Central memory CD8-positive, alpha-beta T cell (primary cell): Measurements from ENCODE around the gene CD9.
"Not testable (repeated sequence)": the region's sequence is repeated elsewhere in the genome, so short reads cannot be mapped to it uniquely, and the experiment has no call there.

Experiments used
- ATAC-seq: fragments of 150-1000 bp; cut with Tn5 transposase; replicated peaks from 2 replicates; pipeline ENCODE4 v1.10.0; 2022; ENCODE audit warnings: mild to moderate bottlenecking, moderate FRiP score, moderate number of reproducible peaks; ENCODE audit not compliant: poor library complexity, severe bottlenecking; ENCODE audit errors: extremely low read depth
- DNase-seq, 2 donors: peaks; one replicate each; pipeline ENCODE4 v3.0.0; 2021; ENCODE audit warnings: low spot score in 2 of 2
- H3K27ac Mint-ChIP-seq: one replicate; pipeline ENCODE4 v1.8.0; 2022; ENCODE audit warnings: low read depth, mild to moderate bottlenecking, moderate library complexity, mixed read lengths
- H3K27me3 Mint-ChIP-seq: one replicate; pipeline ENCODE4 v1.8.0; 2022; ENCODE audit warnings: mixed read lengths
- H3K36me3 Mint-ChIP-seq: one replicate; pipeline ENCODE4 v1.8.0; 2022; ENCODE audit warnings: mild to moderate bottlenecking, moderate library complexity, mixed read lengths; ENCODE audit not compliant: insufficient read depth
- H3K4me1 Mint-ChIP-seq: one replicate; pipeline ENCODE4 v1.8.0; 2022; ENCODE audit warnings: mixed read lengths
- H3K4me3 Mint-ChIP-seq: one replicate; pipeline ENCODE4 v1.8.0; 2022; ENCODE audit warnings: mild to moderate bottlenecking, moderate library complexity, mixed read lengths
- H3K9me3 Mint-ChIP-seq: one replicate; pipeline ENCODE4 v1.8.0; 2022; ENCODE audit warnings: mixed read lengths

Gene CD9

DNA sequence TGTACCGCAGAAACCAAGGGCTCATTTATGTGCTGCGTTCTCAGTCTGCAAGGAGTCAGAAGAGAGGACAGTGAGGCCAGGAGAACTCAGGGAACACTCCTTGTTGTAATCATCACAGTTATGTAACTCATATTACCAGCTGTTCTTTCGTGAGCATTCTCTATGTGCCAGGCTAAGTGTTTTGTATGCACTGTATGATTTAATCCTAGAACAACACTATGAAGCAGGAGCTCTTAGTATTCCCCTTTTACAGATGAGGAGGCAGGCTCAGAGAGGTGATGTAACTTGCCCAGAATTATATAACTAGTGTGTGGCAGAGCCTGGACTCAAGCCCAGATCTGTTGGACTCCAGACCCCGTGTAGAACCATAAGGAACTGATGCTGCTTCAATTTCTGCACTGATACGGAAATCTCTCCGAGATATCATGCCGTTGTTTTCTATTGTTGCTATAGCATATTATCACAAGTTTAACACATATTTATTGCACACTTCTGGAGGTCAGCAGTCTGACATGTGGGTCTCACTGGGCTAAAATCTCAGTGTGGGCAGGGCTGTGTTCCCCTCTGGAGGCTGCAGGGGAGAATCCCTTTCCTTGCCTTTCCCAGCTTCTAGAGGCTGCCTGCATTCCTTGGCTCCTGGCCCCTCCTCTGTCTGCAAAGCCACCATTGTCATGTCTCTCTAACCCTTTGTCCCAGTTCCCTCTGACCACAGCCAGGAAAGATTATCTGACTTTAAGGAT is 16.3 kb upstream of the CD9 start:
- no peak for ATAC-seq
- Mint-ChIP-seq H3K4me1 (no peaks in the 10 kb centered on the region), H3K36me3 (no peaks in the 10 kb centered on the region), H3K27me3 (peaks cover 30% of the 10 kb centered on the region), H3K9me3 (no peaks in the 10 kb centered on the region), H3K4me3 (no peak overlapping the region), H3K27ac (no peak overlapping the region)
- no peak for DNase-seq

- no peak overlapping the region for H3K27ac Mint-ChIP-seq
- ATAC-seq (no peak), DNase-seq (no peak)
- H3K4me1 Mint-ChIP-seq, result no peaks in the 10 kb centered on the region
- H3K36me3 Mint-ChIP-seq, result no peaks in the 10 kb centered on the region
- H3K9me3 Mint-ChIP-seq, result no peaks in the 10 kb centered on the region
- H3K27me3 Mint-ChIP-seq, result peaks cover 46% of the 10 kb centered on the region
- no peak overlapping the region for H3K4me3 Mint-ChIP-seq
These were observed 14.0 kb upstream of the CD9 start for GRCh38 chr12:6185961-6186827.

DNA sequence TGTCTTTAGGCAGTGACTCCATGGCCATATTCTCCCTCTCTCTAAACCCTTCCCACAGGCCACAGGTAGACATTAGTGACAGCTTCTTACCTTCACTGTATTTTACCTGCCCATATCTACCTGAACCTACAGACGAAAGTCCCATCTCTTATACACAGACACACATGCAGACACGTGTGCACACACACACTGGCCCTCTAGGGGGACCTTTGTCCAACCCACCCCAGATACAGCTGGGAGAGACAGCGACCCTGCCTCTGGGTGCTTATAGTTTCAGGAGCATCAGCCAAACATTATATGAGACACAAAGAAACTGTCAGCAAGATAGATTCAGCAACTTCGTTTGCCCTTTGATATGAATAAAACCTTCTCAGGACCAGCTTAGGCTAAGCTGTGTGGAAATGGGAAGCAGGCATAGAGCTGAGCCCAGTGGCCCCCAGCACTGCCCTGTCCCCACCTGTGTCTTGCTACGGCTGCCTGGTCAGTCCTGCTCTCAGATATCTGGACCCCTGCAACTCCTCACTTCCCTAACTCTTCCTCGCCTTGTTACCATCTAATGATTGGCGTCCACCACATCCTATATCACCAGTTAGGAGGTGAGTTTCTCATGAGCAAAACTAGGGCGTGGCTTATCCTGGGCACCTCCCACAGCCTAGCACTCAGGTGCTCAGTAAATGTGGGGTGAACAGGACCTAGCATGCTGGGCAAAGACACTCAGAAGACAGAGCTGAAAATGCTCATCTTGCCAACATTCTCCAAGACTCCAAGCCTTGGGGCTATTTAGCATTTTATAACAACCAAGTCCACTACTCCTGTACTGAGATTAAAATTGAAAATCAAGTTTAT is 12.0 kb upstream of the CD9 start:
- Mint-ChIP-seq H3K9me3 (no peaks in the 10 kb centered on the region), H3K27me3 (peaks cover 56% of the 10 kb centered on the region)
- DNase-seq, result no peak

GRCh38 chr12:6189028-6189427 is 11.2 kb upstream of the CD9 start:
- no peak overlapping the region for H3K4me3 Mint-ChIP-seq
- peaks cover 65% of the 10 kb centered on the region for H3K27me3 Mint-ChIP-seq

More for the DNA sequence above, 12.0 kb upstream of the CD9 start:
- H3K36me3 Mint-ChIP-seq, result no peaks in the 10 kb centered on the region
- no peaks in the 10 kb centered on the region for H3K4me1 Mint-ChIP-seq
- no peak for ATAC-seq
- no peak overlapping the region for H3K27ac Mint-ChIP-seq
- no peak overlapping the region for H3K4me3 Mint-ChIP-seq

GRCh38 chr12:6189952-6190598 is 10.1 kb upstream of the CD9 start:
- not testable (repeated sequence) for ATAC-seq, H3K4me3 Mint-ChIP-seq, H3K9me3 Mint-ChIP-seq, H3K36me3 Mint-ChIP-seq, H3K4me1 Mint-ChIP-seq, DNase-seq, H3K27ac Mint-ChIP-seq
- peaks cover 66% of the 10 kb centered on the region for H3K27me3 Mint-ChIP-seq

More at GRCh38 chr12:6189028-6189427, 11.2 kb upstream of the CD9 start:
- Mint-ChIP-seq H3K36me3 (no peaks in the 10 kb centered on the region), H3K27ac (no peak overlapping the region), H3K4me1 (no peaks in the 10 kb centered on the region), H3K9me3 (no peaks in the 10 kb centered on the region)
- DNase-seq, result no peak
- ATAC-seq, result no peak

DNA sequence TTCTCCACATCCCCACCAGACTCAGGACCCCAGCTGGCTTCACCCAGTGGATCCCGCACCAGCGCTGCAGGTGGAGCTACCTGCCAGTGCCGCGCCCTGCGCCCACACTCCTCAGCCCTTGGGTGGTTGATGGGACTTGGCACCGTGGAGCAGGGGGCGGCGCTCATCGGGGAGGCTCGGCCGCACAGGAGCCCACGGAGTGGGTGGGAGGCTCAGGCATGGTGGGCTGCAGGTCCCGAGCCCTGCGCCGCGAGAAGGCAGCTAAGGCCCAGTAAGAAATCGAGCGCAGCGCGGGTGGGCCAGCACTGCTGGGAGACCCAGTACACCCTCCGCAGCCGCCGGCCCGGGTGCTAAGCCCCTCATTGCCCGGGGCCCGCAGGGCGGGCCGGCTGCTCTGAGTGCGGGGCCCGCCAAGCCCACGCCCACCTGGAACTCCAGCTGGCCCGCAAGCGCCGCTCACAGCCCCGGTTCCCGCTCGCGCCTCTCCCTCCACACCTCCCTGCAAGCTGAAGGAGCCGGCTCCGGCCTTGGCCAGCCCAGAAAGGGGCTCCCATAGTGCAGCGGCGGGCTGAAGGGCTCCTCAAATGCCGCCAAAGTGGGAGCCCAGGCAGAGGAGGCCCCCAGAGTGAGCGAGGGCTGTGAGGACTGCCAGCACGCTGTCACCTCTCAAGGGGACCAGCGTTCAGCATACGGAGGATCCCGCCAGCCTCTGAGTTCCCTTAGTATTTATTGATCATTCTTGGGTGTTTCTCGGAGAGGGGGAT is 9.3 kb upstream of the CD9 start:
- not testable (repeated sequence) for H3K4me3 Mint-ChIP-seq, DNase-seq, H3K36me3 Mint-ChIP-seq, H3K9me3 Mint-ChIP-seq, H3K27ac Mint-ChIP-seq, H3K4me1 Mint-ChIP-seq, ATAC-seq
- peaks cover 66% of the 10 kb centered on the region for H3K27me3 Mint-ChIP-seq

DNA sequence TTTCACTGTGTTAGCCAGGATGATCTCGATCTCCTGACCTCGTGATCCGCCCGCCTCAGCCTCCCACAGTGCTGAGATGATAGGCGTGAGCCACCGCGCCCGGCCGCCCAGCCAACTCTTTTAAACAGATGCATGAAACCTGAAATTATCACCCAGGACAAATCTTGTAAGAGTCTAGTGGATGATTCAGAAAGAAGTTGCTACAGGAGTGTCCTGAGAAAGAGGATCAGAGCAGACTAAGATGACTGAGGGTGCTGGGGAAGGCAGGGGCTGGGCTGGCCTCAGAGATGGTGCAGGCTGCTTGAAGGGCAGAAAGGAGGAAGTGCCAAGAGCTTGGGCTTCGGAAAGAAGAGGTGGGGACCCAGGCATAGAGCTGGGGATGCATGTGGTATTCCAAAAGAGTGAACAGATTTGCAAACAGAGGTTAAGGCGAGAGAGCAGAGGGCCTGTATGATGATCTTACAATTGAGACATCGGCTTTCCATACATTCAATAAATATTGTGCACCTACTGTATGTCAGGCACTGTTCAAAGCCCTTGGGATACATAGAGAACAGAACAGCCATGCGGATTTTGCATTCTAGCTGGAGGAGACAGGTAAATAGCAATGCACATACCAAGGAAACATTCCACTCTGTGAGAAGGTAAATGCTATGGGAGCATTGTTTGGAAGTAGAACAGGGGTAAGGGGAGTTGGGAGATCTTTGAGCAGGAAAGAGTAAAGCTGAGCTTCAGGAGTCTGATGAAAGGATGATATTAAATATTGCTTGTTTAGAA is 7.4 kb upstream of the CD9 start:
- no peak overlapping the region for H3K4me3 Mint-ChIP-seq
- DNase-seq (no peak), ATAC-seq (no peak)
- peaks cover 51% of the 10 kb centered on the region for H3K27me3 Mint-ChIP-seq
- no peaks in the 10 kb centered on the region for H3K9me3 Mint-ChIP-seq
- H3K27ac Mint-ChIP-seq, result no peak overlapping the region
- no peaks in the 10 kb centered on the region for H3K4me1 Mint-ChIP-seq
- no peaks in the 10 kb centered on the region for H3K36me3 Mint-ChIP-seq

DNA sequence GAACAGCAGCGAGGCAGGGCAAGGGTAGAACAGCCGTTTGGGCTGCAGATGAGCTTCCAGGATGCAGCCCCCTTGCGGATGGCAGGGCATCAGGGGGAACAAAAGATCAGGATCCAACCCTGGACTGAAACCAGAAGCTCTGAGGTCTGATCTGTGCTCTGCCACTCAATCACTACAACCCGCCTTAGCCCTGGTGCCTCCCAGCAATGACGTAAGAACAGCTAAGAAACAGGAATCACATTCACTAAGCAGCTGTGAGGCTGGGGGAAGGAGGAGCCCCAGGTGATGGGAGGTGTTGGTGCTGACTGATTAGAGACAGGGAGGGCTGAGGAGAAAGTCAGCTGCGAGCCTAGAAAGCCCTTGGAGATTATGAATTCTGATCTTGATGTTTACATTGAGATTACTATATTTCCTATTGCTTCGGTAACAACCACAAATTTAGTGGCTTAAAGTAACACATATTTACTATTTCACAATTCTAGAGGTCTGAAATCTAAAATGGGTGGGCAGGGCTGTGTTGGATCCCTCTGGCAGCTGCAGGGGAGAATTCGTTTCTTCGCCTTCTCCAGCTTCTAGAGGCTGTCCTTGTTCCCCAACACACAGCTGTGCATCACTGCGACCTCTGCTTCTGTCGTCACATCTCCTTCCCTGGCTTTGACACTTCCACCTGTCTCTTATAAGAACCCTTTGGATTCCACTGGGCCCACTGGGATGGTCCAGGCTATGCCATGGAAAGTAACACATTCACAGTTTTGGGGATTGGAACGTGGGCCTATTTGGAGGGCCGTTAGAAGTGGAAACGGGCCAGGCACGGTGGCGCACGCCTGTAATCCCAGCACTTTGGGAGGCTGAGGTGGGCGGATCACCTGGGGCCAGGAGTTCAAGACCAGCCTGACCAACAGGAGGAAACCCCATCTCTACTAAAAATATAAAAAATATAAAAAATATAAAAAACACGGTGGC is 6.1 kb upstream of the CD9 start:
- Mint-ChIP-seq H3K4me3 (no peak overlapping the region), H3K36me3 (no peaks in the 10 kb centered on the region), H3K9me3 (no peaks in the 10 kb centered on the region), H3K4me1 (no peaks in the 10 kb centered on the region), H3K27me3 (peaks cover 51% of the 10 kb centered on the region), H3K27ac (no peak overlapping the region)
- DNase-seq (no peak), ATAC-seq (peak; percentile 19)

DNA sequence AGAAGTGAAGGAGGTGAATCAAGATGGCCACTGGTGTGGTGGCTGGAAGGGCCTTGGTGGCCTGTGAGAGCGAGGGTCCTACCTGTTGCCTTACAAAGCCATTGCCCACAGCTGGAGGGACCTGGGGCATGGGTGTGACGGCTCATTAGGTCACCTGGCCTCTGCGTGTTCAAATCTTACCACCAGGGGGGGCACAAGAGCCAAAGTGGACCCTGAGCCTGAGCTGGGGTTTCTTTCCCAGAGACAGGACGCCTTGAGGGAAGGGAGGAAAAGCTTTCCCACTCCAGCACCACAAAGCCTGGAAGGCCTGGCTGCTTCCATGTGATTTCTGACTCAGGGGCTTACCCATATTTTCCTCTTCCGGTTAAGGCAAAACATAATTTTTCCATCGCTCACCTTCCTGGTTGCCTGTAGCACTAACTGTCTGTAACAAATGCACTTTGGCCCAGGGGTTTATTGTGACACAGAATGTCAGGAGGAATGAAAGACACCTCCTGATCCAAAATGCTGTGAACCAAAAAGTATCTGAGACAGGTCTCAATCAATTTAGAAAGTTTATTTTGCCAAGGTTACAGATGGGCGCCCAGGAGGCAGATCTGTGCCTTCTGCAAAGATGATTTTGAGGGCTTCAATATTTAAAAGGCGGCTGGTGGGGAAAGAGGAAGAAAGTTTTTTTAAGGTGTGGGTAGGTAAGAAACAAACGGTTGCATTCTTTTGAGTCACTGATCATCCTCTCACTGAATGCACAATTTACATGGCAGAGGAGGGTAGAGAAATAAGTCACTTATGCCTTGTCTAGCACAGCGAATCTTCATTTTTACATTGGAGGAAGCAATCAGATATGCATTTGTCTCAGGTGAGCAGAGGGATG is 4.3 kb upstream of the CD9 start:
- DNase-seq (peak; percentile 48 to 65), ATAC-seq (no peak)
- Mint-ChIP-seq H3K4me1 (no peaks in the 10 kb centered on the region), H3K27ac (no peak overlapping the region), H3K27me3 (peaks cover 43% of the 10 kb centered on the region), H3K4me3 (no peak overlapping the region), H3K36me3 (no peaks in the 10 kb centered on the region), H3K9me3 (no peaks in the 10 kb centered on the region)

DNA sequence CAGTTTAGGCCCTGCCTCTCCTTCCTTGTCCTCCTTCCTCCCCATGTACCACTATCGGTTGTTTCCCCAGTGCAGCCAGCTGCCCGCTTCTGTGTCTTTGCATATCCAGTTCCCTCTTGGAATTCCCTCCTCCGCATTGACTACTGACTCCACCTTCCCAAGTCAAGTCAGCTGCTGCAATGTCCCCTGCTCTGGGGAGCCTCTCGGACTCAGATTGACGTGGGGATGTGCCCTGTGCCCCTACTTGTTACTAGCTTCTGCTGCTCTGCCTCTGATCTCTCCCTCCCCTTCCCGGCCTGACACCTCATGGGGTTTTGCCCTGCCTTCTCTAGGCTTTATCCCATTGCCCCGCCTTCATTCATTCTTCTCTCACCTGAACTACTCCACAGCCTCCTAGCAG is 2.1 kb upstream of the CD9 start:
- DNase-seq, result no peak
- Mint-ChIP-seq H3K27me3 (peaks cover 55% of the 10 kb centered on the region), H3K4me1 (no peaks in the 10 kb centered on the region), H3K36me3 (no peaks in the 10 kb centered on the region), H3K9me3 (no peaks in the 10 kb centered on the region), H3K4me3 (no peak overlapping the region), H3K27ac (no peak overlapping the region)
- ATAC-seq, result no peak
